Trophoblast cell (in vitro differentiated cells and primary cell): Measurements from ENCODE around the gene PKP4.

Experiments
- DNase-seq, 2 donors: peaks; one replicate each; pipeline ENCODE4 v3.0.0-alpha.2; 2016
- H2AFZ ChIP-seq: 2 replicates; pipeline ENCODE4 v1.6.1; 2013; ENCODE audit warnings: low read length, moderate library complexity, mild to moderate bottlenecking; ENCODE audit not compliant: insufficient read depth, poor library complexity
- H2AK5ac ChIP-seq: 2 replicates; pipeline ENCODE4 v1.6.1; 2013; ENCODE audit warnings: mild to moderate bottlenecking, low read length
- H2BK120ac ChIP-seq: 2 replicates; pipeline ENCODE4 v1.6.1; 2013; ENCODE audit warnings: low read length, mild to moderate bottlenecking, moderate library complexity; ENCODE audit not compliant: insufficient read depth, poor library complexity
- H2BK12ac ChIP-seq: 2 replicates; pipeline ENCODE4 v1.6.1; 2013; ENCODE audit warnings: mild to moderate bottlenecking, low read length, moderate library complexity
- H2BK5ac ChIP-seq: 2 replicates; pipeline ENCODE4 v1.6.1; 2013; ENCODE audit warnings: low read length, low read depth, moderate library complexity, mild to moderate bottlenecking; ENCODE audit not compliant: poor library complexity
- H3K14ac ChIP-seq: 2 replicates; pipeline ENCODE4 v1.6.1; 2013; ENCODE audit warnings: mild to moderate bottlenecking, low read length
- H3K18ac ChIP-seq: 2 replicates; pipeline ENCODE4 v1.6.1; 2013; ENCODE audit warnings: mild to moderate bottlenecking, low read length
- H3K23ac ChIP-seq: 2 replicates; pipeline ENCODE4 v1.6.1; 2013; ENCODE audit warnings: low read length
- H3K27ac ChIP-seq: 2 replicates; pipeline ENCODE4 v1.5.1; 2013; ENCODE audit warnings: low read depth, mild to moderate bottlenecking, inconsistent platforms, low read length, moderate library complexity
- H3K27me3 ChIP-seq: 2 replicates; pipeline ENCODE4 v1.6.1; 2013; ENCODE audit warnings: inconsistent platforms, mild to moderate bottlenecking, low read length, moderate library complexity; ENCODE audit not compliant: insufficient read depth
- H3K36me3 ChIP-seq, 2 experiments: 1 replicate in 1 of 2; 2 replicates in 1 of 2; pipeline ENCODE4 v1.6.1; 2013; ENCODE audit warnings: low read length in 2 of 2, mild to moderate bottlenecking in 2 of 2, moderate library complexity in 1 of 2; ENCODE audit not compliant: insufficient read depth in 2 of 2, control insufficient read depth in 1 of 2
- H3K4ac ChIP-seq: 2 replicates; pipeline ENCODE4 v1.6.1; 2013; ENCODE audit warnings: low read depth, mild to moderate bottlenecking, low read length, moderate library complexity
- H3K4me1 ChIP-seq, 2 experiments: 1 replicate in 1 of 2; 2 replicates in 1 of 2; pipeline ENCODE4 v1.6.1; 2013; ENCODE audit warnings: low read length in 2 of 2, mild to moderate bottlenecking in 2 of 2, moderate library complexity in 1 of 2; ENCODE audit not compliant: insufficient read depth in 2 of 2, control insufficient read depth in 1 of 2
- H3K4me2 ChIP-seq: 2 replicates; pipeline ENCODE4 v1.6.1; 2013; ENCODE audit warnings: inconsistent platforms, mild to moderate bottlenecking, low read length, moderate library complexity
- H3K4me3 ChIP-seq: 2 replicates; pipeline ENCODE4 v1.5.1; 2013; ENCODE audit warnings: mild to moderate bottlenecking, low read depth, low read length, inconsistent platforms
- H3K79me1 ChIP-seq: one replicate; pipeline ENCODE4 v1.6.1; 2013; ENCODE audit warnings: low read length
- H3K79me2 ChIP-seq: 2 replicates; pipeline ENCODE4 v1.6.1; 2013; ENCODE audit warnings: low read length, mild to moderate bottlenecking; ENCODE audit not compliant: control insufficient read depth, insufficient read depth, poor library complexity
- H3K9ac ChIP-seq: 2 replicates; pipeline ENCODE4 v1.6.1; 2013; ENCODE audit warnings: mild to moderate bottlenecking, low read length
- H3K9me3 ChIP-seq: 2 replicates; pipeline ENCODE4 v1.6.1; 2013; ENCODE audit warnings: low read depth, mild to moderate bottlenecking, control low read depth, inconsistent platforms, low read length; ENCODE audit not compliant: insufficient read depth
- H4K12ac ChIP-seq: 2 replicates; pipeline ENCODE4 v1.6.1; 2013; ENCODE audit warnings: low read depth, mild to moderate bottlenecking, low read length, moderate library complexity
- H4K8ac ChIP-seq: 2 replicates; pipeline ENCODE4 v1.6.1; 2013; ENCODE audit warnings: low read depth, mild to moderate bottlenecking, low read length, moderate library complexity
- H4K91ac ChIP-seq: one replicate; pipeline ENCODE4 v1.6.1; 2013; ENCODE audit warnings: low read depth, mild to moderate bottlenecking, low read length, moderate library complexity
- WGBS: extraction: QIAGEN DNeasy Blood & Tissue Kit; methylation state at CpG from one replicate; pipeline ENCODE4 v1.1.7; 2013; ENCODE audit warnings: missing lambda C conversion rate; ENCODE audit not compliant: insufficient read length, insufficient coverage; ENCODE audit errors: extremely low coverage; 5-methylcytosine and 5-hydroxymethylcytosine counted together

The PKP4 gene

GRCh38 chr2:158511706-158512105, 55.0 kb downstream of the PKP4 start:
- H3K4me3 ChIP-seq = no peak overlapping the region
- H3K14ac ChIP-seq = no peak overlapping the region
- H3K18ac ChIP-seq = no peak overlapping the region
- no peaks in the 10 kb centered on the region for H3K79me2 ChIP-seq
- H3K27ac ChIP-seq = no peak overlapping the region
- H3K36me3 ChIP-seq = no peaks in the 10 kb centered on the region
- H4K91ac ChIP-seq = no peak overlapping the region
- H3K4me2 ChIP-seq = no peak overlapping the region
- peaks cover 4% of the 10 kb centered on the region for H3K79me1 ChIP-seq
- H2BK12ac ChIP-seq = no peak overlapping the region
- no peak overlapping the region for H4K12ac ChIP-seq
- H3K27me3 ChIP-seq = no peaks in the 10 kb centered on the region
- no peak overlapping the region for H2AK5ac ChIP-seq
- H3K23ac ChIP-seq = no peak overlapping the region
- no peak overlapping the region for H2BK5ac ChIP-seq
- no peaks in the 10 kb centered on the region for H3K9me3 ChIP-seq
- no peak overlapping the region for H3K9ac ChIP-seq
- H4K8ac ChIP-seq = no peak overlapping the region
- no peak overlapping the region for H2BK120ac ChIP-seq
- no peak overlapping the region for H3K4ac ChIP-seq
- H2AFZ ChIP-seq = no peak overlapping the region
- peaks cover 4 to 5% of the 10 kb centered on the region in 2 experiments for H3K4me1 ChIP-seq
- no peak for DNase-seq

GRCh38 chr2:158512323-158512722, 55.6 kb downstream of the PKP4 start:
- H3K9ac ChIP-seq = no peak overlapping the region
- no peak overlapping the region for H2BK120ac ChIP-seq
- no peak overlapping the region for H3K23ac ChIP-seq
- no peak overlapping the region for H4K12ac ChIP-seq
- H3K27me3 ChIP-seq = no peaks in the 10 kb centered on the region
- H3K36me3 ChIP-seq = no peaks in the 10 kb centered on the region
- H3K14ac ChIP-seq = no peak overlapping the region
- H3K4me2 ChIP-seq = no peak overlapping the region
- no peak overlapping the region for H2AFZ ChIP-seq
- H3K4ac ChIP-seq = no peak overlapping the region
- WGBS = no CpG with 5 or more reads among the region's 1 CpG
- peaks cover 3 to 4% of the 10 kb centered on the region in 2 experiments for H3K4me1 ChIP-seq
- no peak overlapping the region for H4K91ac ChIP-seq
- no peak overlapping the region for H2BK5ac ChIP-seq
- DNase-seq = peak in 1 of 2 donors; percentile 20
- no peak overlapping the region for H2BK12ac ChIP-seq
- H3K27ac ChIP-seq = no peak overlapping the region
- peaks cover 4% of the 10 kb centered on the region for H3K79me1 ChIP-seq
- H3K18ac ChIP-seq = no peak overlapping the region
- no peak overlapping the region for H3K4me3 ChIP-seq
- no peaks in the 10 kb centered on the region for H3K79me2 ChIP-seq
- H3K9me3 ChIP-seq = no peaks in the 10 kb centered on the region
- H4K8ac ChIP-seq = no peak overlapping the region
- no peak overlapping the region for H2AK5ac ChIP-seq

- H3K4me1 ChIP-seq = peaks cover 3 to 7% of the 10 kb centered on the region in 2 experiments
- no peak overlapping the region for H3K18ac ChIP-seq
- H3K27me3 ChIP-seq = no peaks in the 10 kb centered on the region
- H3K27ac ChIP-seq = no peak overlapping the region
- no peak for DNase-seq
- no peak overlapping the region for H2BK120ac ChIP-seq
- H4K8ac ChIP-seq = no peak overlapping the region
- H3K4me2 ChIP-seq = no peak overlapping the region
- no peak overlapping the region for H2BK12ac ChIP-seq
- H3K9ac ChIP-seq = no peak overlapping the region
- H3K4ac ChIP-seq = no peak overlapping the region
- WGBS = no CpG with 5 or more reads among the region's 5 CpGs
- no peak overlapping the region for H3K14ac ChIP-seq
- no peak overlapping the region for H3K4me3 ChIP-seq
- no peaks in the 10 kb centered on the region for H3K9me3 ChIP-seq
- no peak overlapping the region for H2AFZ ChIP-seq
- H3K79me1 ChIP-seq = peaks cover 6% of the 10 kb centered on the region
- H3K23ac ChIP-seq = no peak overlapping the region
- H3K79me2 ChIP-seq = peaks cover 5% of the 10 kb centered on the region
- H2BK5ac ChIP-seq = no peak overlapping the region
- no peak overlapping the region for H2AK5ac ChIP-seq
- H4K91ac ChIP-seq = no peak overlapping the region
- H3K36me3 ChIP-seq = no peaks in the 10 kb centered on the region
- no peak overlapping the region for H4K12ac ChIP-seq
These were observed 57.1 kb downstream of the PKP4 start for GRCh38 chr2:158513841-158514240.

- Histone ChIP-seq H3K79me2 (peaks cover 5% of the 10 kb centered on the region), H3K79me1 (peaks cover 2% of the 10 kb centered on the region), H3K36me3 (peaks cover 0 to 1% of the 10 kb centered on the region in 2 experiments), H4K12ac (peak overlapping the region; percentile 18), H4K91ac (no peak overlapping the region), H3K14ac (peak overlapping the region; percentile 30), H2BK120ac (no peak overlapping the region), H3K4me2 (no peak overlapping the region), H3K4me1 (peaks cover 0 to 3% of the 10 kb centered on the region in 2 experiments), H3K4ac (no peak overlapping the region), H2BK5ac (no peak overlapping the region), H3K27me3 (no peaks in the 10 kb centered on the region), H3K27ac (no peak overlapping the region), H2BK12ac (no peak overlapping the region), H3K9ac (no peak overlapping the region), H2AFZ (no peak overlapping the region), H3K18ac (no peak overlapping the region), H3K23ac (no peak overlapping the region), H3K9me3 (no peaks in the 10 kb centered on the region), H2AK5ac (no peak overlapping the region), H3K4me3 (no peak overlapping the region), H4K8ac (no peak overlapping the region)
- DNase-seq = peak; percentile 81 to 94
- WGBS = no CpG with 5 or more reads among the region's 3 CpGs
These were observed 61.3 kb downstream of the PKP4 start for GRCh38 chr2:158518084-158518483.
